ENCODE data around the gene CIRBP.
"Not testable (repeated sequence)": the region's sequence is repeated elsewhere in the genome, so short reads cannot be mapped to it uniquely, and the experiment has no call there.

The CIRBP gene

GRCh38 chr19:1237754-1238368 is 31.3 kb upstream of the CIRBP start, which contains the start of gene CBARP:
TSS of gene CBARP (minus strand) at chr19:1238005. CDS start at chr19:1236100, 1,905 bp downstream.
- DNase-seq = no peak
- peaks cover 30% of the 10 kb centered on the region for H3K27me3 Mint-ChIP-seq
- peaks cover 39% of the 10 kb centered on the region for H3K4me1 Mint-ChIP-seq
- ATAC-seq = no peak
- no peak within 1 kb of the TSS for H3K27ac Mint-ChIP-seq
- no peaks in the 10 kb centered on the region for H3K9me3 Mint-ChIP-seq
- peak within 1 kb of the TSS; percentile 69 to 90 for H3K4me3 Mint-ChIP-seq

- no peak for ATAC-seq
Observed at GRCh38 chr19:1238369-1239303, 30.5 kb upstream of the CIRBP start.

GRCh38 chr19:1239420-1239795 is 29.7 kb upstream of the CIRBP start:
- Mint-ChIP-seq H3K27me3 (peaks cover 30% of the 10 kb centered on the region), H3K9me3 (no peaks in the 10 kb centered on the region), H3K27ac (peak overlapping the region in 1 of 2 donors; percentile 48), H3K4me1 (peaks cover 53% of the 10 kb centered on the region), H3K4me3 (peak overlapping the region; percentile 68 to 90)
- DNase-seq (no peak), ATAC-seq (no peak)

More at GRCh38 chr19:1238369-1239303, 30.5 kb upstream of the CIRBP start:
- Mint-ChIP-seq H3K27ac (no peak overlapping the region), H3K4me3 (peak overlapping the region; percentile 68 to 90), H3K4me1 (peaks cover 47% of the 10 kb centered on the region), H3K9me3 (no peaks in the 10 kb centered on the region), H3K27me3 (peaks cover 30% of the 10 kb centered on the region)
- DNase-seq = no peak

- Mint-ChIP-seq H3K4me3 (peak overlapping the region; percentile 76 to 90), H3K4me1 (peaks cover 59% of the 10 kb centered on the region), H3K9me3 (no peaks in the 10 kb centered on the region), H3K27ac (no peak overlapping the region), H3K27me3 (peaks cover 30% of the 10 kb centered on the region)
- peak; percentile 94 to 96 for DNase-seq
- ATAC-seq = peak; percentile 73
Observed at GRCh38 chr19:1239796-1240737, 29.1 kb upstream of the CIRBP start.

- H3K4me3 Mint-ChIP-seq = peak overlapping the region; percentile 82 to 90
- DNase-seq = no peak
- peaks cover 64% of the 10 kb centered on the region for H3K4me1 Mint-ChIP-seq
- ATAC-seq = no peak
- H3K9me3 Mint-ChIP-seq = no peaks in the 10 kb centered on the region
- no peak overlapping the region for H3K27ac Mint-ChIP-seq
- peaks cover 25% of the 10 kb centered on the region for H3K27me3 Mint-ChIP-seq
Observed at GRCh38 chr19:1240925-1241324, 28.2 kb upstream of the CIRBP start.

- H3K27ac Mint-ChIP-seq = peak within 1 kb of the TSS; percentile 78 to 88
- peak within 1 kb of the TSS; percentile 82 to 90 for H3K4me3 Mint-ChIP-seq
- ATAC-seq (peak; percentile 78), DNase-seq (peak; percentile 88 to 93)
- H3K27me3 Mint-ChIP-seq = peaks cover 19% of the 10 kb centered on the region
- H3K9me3 Mint-ChIP-seq = no peaks in the 10 kb centered on the region
- H3K4me1 Mint-ChIP-seq = peaks cover 64% of the 10 kb centered on the region
Observed at GRCh38 chr19:1241417-1242095, 27.6 kb upstream of the CIRBP start, which contains the start of gene ATP5F1D. TSS of gene ATP5F1D (plus strand) at chr19:1241751. CDS start at chr19:1241851, 100 bp downstream.

- Mint-ChIP-seq H3K4me3 (peak overlapping the region; percentile 75 to 82), H3K9me3 (no peaks in the 10 kb centered on the region), H3K27ac (peak overlapping the region in 1 of 2 donors; percentile 81), H3K27me3 (peaks cover 5% of the 10 kb centered on the region), H3K4me1 (peaks cover 54% of the 10 kb centered on the region)
- ATAC-seq (peak; percentile 52), DNase-seq (peak; percentile 87 to 89)
Observed at GRCh38 chr19:1243768-1244692, 25.1 kb upstream of the CIRBP start.

- peak overlapping the region in 1 of 2 donors; percentile 81 for H3K27ac Mint-ChIP-seq
- peaks cover 45% of the 10 kb centered on the region for H3K4me1 Mint-ChIP-seq
- ATAC-seq = no peak
Observed at GRCh38 chr19:1244693-1245451, 24.3 kb upstream of the CIRBP start.

GRCh38 chr19:1245494-1246264 is 23.5 kb upstream of the CIRBP start:
- Mint-ChIP-seq H3K9me3 (no peaks in the 10 kb centered on the region), H3K4me1 (peaks cover 43% of the 10 kb centered on the region), H3K27me3 (no peaks in the 10 kb centered on the region), H3K27ac (no peak overlapping the region), H3K4me3 (no peak overlapping the region)
- DNase-seq = no peak
- ATAC-seq = no peak

More at GRCh38 chr19:1244693-1245451, 24.3 kb upstream of the CIRBP start:
- Mint-ChIP-seq H3K27me3 (no peaks in the 10 kb centered on the region), H3K4me3 (peak overlapping the region; percentile 75 to 82), H3K9me3 (no peaks in the 10 kb centered on the region)
- DNase-seq = no peak

GRCh38 chr19:1246265-1247087 is 22.7 kb upstream of the CIRBP start:
- ATAC-seq, H3K27ac Mint-ChIP-seq, H3K27me3 Mint-ChIP-seq, DNase-seq, H3K4me3 Mint-ChIP-seq, H3K9me3 Mint-ChIP-seq: not testable (repeated sequence)
- H3K4me1 Mint-ChIP-seq = peaks cover 36% of the 10 kb centered on the region

GRCh38 chr19:1247748-1248138 is 21.4 kb upstream of the CIRBP start:
- ATAC-seq = no peak

More at GRCh38 chr19:1247748-1248138, 21.4 kb upstream of the CIRBP start:
- H3K9me3 Mint-ChIP-seq = no peaks in the 10 kb centered on the region
- no peaks in the 10 kb centered on the region for H3K27me3 Mint-ChIP-seq
- no peak overlapping the region for H3K27ac Mint-ChIP-seq
- H3K4me3 Mint-ChIP-seq = peak overlapping the region in 1 of 2 donors; percentile 35
- DNase-seq = no peak
- peaks cover 26% of the 10 kb centered on the region for H3K4me1 Mint-ChIP-seq
